Measurements from ENCODE around the gene ULK4.
"Not testable (repeated sequence)": the region's sequence is repeated elsewhere in the genome, so short reads cannot be mapped to it uniquely, and the experiment has no call there.

Gene ULK4

GRCh38 chr3:41956574-41956973, 5.3 kb downstream of the ULK4 start:
- no peak for DNase-seq

DNA sequence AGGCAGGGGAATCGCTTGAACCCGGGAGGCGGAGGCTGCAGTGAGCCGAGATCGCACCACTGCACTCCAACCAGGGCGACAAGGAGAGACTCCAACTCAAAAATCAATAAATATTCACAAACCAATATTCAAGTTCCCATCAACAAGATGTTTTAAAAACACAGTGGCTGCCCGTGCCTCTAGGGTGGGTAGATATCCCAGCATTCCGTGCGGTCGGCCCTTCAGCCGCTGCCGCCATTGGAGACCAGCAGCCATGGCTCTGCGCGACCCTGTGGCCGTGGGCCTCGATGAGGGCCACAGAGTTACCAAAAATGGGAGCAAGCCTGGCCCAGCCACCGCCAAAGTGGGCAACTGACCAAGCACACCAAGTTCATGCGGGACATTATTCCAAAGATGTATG, 6.7 kb downstream of the ULK4 start:
- no peak for DNase-seq

- no peak for DNase-seq
Observed at GRCh38 chr3:41943311-41943843, 18.5 kb downstream of the ULK4 start.

- DNase-seq = no peak
Observed at GRCh38 chr3:41940393-41940792, 21.5 kb downstream of the ULK4 start.

DNA sequence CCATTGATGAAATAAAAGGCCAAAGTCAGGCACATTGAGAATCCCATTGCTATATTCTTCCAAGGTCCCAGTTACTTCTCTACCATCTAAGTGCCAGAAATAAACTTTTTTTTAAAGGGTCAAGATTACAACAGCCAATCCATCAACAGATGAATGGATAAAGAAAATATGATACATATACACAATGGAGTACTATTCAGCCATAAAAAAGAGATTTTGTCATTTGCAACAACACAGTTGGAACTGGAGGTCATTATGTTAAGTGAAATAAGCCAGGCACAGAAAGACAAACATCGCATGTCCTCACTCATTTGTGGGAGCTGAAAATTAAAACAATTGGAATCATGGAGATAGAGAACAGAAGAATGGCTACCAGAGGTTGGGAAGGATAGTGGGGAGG, 25.5 kb downstream of the ULK4 start:
- no peak for DNase-seq

- no peak for DNase-seq
Observed at GRCh38 chr3:41933154-41933676, 28.7 kb downstream of the ULK4 start.

- DNase-seq = no peak
Observed at GRCh38 chr3:41932464-41932863, 29.4 kb downstream of the ULK4 start.

DNA sequence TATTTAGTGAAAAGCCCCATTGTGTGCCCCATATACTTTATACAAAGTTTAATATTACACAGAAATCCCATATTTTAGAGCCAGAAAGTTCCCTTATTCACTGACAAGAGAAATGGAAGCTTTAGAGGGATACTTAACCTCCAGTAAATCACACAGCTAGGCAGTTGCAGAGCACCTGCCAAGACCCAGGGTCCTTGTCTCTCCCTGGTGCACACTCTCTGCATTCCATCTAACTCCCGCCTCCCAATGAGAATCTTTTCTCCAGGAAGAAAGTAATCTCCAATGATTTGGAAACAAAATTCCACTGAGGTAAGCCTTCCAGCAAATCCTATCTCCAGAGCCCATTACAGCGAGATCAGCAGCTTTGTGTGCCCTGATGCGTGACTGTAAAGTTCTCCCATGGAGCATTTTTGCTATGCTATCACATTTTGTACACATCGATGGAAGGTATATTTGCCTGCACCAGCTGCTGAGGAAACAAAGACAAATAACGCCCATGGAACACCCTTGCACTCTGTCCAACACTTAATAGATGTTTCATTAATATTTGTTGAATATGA, 41.4 kb downstream of the ULK4 start:
- DNase-seq = no peak

- no peak for DNase-seq
Observed at GRCh38 chr3:41915353-41915752, 46.5 kb downstream of the ULK4 start.

DNA sequence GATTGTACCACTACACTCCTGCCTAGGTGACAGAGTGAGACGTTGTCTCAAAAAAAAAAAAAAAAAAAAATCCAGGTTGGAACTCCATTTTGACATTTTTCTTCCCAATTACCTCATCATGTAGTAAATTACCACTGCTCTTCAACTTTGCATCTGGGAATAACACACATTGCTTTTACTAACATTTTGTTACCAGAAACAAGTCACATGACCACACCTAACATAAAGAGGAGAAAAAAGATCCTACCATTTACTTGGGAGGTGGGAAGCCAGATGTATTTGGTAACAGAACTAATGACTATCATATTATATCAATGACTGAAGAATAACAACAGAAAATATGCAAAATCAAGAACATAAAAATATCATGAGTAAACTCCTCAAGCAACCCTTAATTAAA, 49.6 kb downstream of the ULK4 start:
- no peak for DNase-seq

- DNase-seq = no peak
Observed at GRCh38 chr3:41907330-41908073, 54.4 kb downstream of the ULK4 start.

DNA sequence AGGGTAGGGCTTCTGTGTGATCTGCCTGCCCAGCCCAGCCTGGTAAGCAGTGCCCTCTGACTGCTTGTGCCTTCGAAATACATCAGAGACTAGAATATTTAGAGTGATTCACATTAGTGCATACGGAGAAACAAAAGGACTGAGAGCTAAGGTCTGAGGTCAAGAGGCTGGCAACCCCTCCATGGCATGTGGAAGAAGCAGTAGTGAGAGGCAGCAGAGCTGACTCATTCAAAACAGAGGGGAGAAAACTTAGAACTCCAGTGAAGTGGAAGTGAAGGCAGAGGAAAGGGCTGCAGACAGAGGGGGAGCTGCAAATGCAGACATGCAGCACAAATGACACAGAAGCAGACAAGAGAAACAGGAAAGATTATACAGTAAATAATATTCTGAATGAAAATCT, 61.6 kb downstream of the ULK4 start:
- no peak for DNase-seq

- DNase-seq = no peak
Observed at GRCh38 chr3:41898631-41899030, 63.3 kb downstream of the ULK4 start.

GRCh38 chr3:41893977-41894376, 67.9 kb downstream of the ULK4 start:
- peak in 1 of 5 experiments; percentile 22 for DNase-seq

GRCh38 chr3:41888368-41889076, 73.4 kb downstream of the ULK4 start:
- DNase-seq = no peak

DNA sequence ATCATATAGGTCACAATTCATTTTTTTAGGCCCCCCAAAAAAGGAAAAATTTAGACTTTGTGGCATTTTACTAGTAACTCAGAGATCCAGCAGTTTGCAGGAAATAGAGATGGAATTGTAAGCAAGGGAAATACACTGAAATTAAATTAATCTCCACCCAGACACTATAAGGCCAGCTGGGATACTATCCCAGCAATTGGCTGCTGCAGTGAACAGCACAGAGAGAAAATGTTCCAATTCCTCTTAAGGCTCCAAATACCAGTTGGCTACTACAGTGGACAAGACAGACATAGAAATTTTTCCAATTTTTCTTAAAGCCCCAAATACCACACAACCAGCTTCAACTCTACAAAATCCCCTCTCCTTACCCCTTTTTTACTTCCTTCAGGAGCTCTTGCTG, 78.9 kb downstream of the ULK4 start:
- no peak for DNase-seq

DNA sequence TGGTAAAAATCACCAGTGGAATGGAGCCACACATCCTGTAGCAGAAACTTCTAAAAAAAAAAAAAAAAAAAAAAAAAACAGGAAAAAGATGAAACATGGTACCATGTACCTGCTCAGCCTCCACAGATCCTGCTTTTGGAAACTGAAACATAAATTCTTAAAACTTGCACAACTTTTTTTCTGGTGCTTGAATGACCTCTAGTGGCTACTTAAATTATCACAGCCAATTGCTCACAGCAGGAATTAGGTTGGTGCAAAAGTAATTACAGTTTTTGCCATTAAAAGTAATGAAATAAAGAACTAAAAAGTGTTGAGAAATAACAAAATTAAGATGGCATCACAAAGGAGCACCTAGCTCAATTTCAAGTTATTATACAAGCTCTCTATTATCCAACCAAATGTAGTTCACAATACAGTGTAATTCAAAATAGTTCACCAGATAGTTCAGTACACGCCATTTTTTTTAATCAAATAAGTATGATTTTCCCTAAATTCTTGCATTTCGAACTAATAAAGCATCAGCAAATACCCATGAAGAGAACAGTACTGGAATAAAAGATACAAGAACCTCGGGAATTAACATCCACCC, 80.6 kb downstream of the ULK4 start:
- DNase-seq = peak in 2 of 5 experiments; percentile 6 to 29

- DNase-seq = no peak
Observed at GRCh38 chr3:41880387-41880786, 81.5 kb downstream of the ULK4 start.

- DNase-seq = not testable (repeated sequence)
Observed at GRCh38 chr3:41877741-41878140, 84.2 kb downstream of the ULK4 start.

DNA sequence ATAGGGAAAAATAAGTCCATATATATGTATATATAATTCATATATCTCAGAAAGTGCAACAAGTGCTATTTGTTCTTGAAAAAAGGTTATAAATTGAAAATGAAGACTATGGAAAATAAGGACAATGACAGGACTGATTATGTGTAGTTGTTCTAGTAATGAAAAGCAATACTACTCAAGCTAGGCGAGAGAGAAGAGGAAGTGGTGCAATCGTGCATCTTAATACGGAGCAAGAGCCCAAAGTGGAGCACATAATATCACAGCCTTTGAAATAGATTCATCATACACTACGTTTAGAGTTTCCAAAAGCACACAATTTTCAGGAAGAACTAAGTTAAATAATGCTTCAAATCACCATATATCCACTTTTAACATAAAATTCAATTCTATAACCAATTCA, 87.9 kb downstream of the ULK4 start:
- DNase-seq = no peak

GRCh38 chr3:41872157-41872556, 89.7 kb downstream of the ULK4 start:
- DNase-seq = no peak

DNA sequence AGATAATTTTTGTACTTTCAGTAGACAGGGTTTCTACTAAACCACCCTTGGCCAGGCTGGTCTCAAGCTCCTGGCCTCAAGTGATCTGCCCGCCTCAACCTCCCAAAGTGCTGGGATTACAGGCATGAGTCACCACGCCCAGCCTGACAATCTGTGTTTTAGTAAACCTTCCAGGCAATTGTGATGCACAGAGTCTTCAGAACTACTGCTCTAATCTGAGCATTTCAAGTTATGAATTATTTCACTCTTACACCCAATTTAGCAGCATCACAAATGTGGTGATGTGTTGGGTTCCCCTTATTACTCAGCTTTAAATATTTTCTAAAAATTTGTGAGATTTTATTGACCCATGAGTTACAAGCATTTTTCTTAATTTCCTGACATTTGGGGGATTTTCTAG, 94.4 kb downstream of the ULK4 start:
- DNase-seq = no peak

DNA sequence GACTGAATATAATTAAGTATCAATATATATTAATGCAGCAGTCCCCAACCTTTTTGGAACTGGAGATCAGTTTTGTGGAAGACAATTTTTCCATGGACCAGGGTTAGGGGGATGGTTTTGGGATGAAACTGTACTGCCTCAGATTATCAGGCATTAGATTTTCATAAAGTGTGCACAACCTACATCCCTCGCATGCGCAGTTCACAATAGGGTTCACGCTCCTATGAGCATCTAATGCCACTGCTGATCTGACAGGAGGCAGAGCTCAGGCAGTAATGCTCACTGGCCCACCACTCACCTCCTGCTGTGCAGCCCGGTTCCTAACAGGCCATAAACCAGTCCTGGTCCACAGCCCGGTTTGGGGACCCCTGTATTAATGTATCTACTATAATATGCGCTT, 95.6 kb downstream of the ULK4 start:
- no peak for DNase-seq

All from T-helper 2 cell (primary cell).